Measurements from ENCODE around the gene GARNL3.

DNA sequence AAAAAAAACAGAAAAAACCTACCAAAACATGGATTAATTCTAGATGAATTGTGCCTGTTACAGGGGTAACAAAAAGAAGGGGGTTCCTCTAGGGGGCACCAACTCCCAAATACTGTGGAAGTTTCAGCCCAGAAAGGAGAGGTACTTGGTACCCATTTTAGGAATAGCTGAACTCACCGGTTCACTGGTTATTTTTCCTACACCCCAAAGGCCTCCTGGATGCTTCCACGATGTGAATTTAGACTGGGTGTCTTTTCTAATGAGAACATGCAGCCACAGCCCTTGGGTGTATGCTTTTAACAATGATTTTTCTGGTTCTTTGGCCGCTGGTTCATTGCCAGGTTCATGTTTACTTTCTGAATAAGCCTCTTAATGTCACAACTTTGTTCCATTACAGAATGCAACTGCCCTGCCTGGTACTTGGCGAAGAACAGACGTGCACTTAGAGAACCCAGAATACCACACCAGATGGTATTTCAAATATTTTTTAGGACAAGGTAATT, 46.7 kb downstream of the GARNL3 start:
- TF ChIP-seq ZC3H4 (CRISPR knock-in tag; IDR thresholded peaks at IDR 0.05; ENCODE audit: borderline replicate concordance) (no peak), SMC3 (IDR thresholded peaks at IDR 0.05; ENCODE audit: low read length) (no peak), SIN3B (IDR thresholded peaks at IDR 0.05; ENCODE audit: low read length) (no peak)
- TF ChIP-seq, protein P1, sequence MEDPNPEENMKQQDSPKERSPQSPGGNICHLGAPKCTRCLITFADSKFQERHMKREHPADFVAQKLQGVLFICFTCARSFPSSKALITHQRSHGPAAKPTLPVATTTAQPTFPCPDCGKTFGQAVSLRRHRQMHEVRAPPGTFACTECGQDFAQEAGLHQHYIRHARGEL (CRISPR knock-in tag; IDR thresholded peaks at IDR 0.05) = no peak
